Natural killer cell (primary cell): ENCODE measurements around the gene LRP8. TPM values are rescaled to one million over a fixed set of nuclear protein-coding genes. Genes with fewer than 3 reads are reported as not detected.

Experiments used
- ATAC-seq, 3 donors: fragments of 150-1000 bp in 2 of 3; fragments of 200-7000 bp in 1 of 3; cut with Tn5 transposase; 1 replicate in 1 of 3; 2 replicates in 2 of 3; pipeline ENCODE4 v1.10.0; 2021; ENCODE audit warnings: mild to moderate bottlenecking in 2 of 3, moderate library complexity in 2 of 3
- DNase-seq, 2 donors: peaks; one replicate each; pipeline versions ENCODE4 v3.0.0 to v3.0.0-alpha.2; 2013 to 2021; ENCODE audit warnings: mixed read lengths in 1 of 2
- H3K27ac ChIP-seq: one replicate; pipeline ENCODE4 v1.5.1; 2013; ENCODE audit warnings: mild to moderate bottlenecking, low read length
- H3K27me3 ChIP-seq: one replicate; pipeline ENCODE4 v1.6.1; 2013; ENCODE audit warnings: low read length; ENCODE audit not compliant: control insufficient read depth, insufficient read depth
- H3K36me3 ChIP-seq: one replicate; pipeline ENCODE4 v1.6.1; 2013; ENCODE audit warnings: low read length; ENCODE audit not compliant: control insufficient read depth, insufficient read depth
- H3K4me1 ChIP-seq: one replicate; pipeline ENCODE4 v1.6.1; 2013; ENCODE audit warnings: low read length; ENCODE audit not compliant: control insufficient read depth, insufficient read depth
- H3K4me3 ChIP-seq: one replicate; pipeline ENCODE4 v1.5.1; 2013; ENCODE audit warnings: low read length
- H3K9me3 ChIP-seq: one replicate; pipeline ENCODE4 v1.6.1; 2013; ENCODE audit warnings: low read length; ENCODE audit not compliant: control insufficient read depth, insufficient read depth
- H3K27ac Mint-ChIP-seq, 2 donors: one replicate each; pipeline ENCODE4 v1.8.0; 2022; ENCODE audit warnings: mild to moderate bottlenecking in 2 of 2, mixed read lengths in 2 of 2, moderate library complexity in 1 of 2
- H3K27me3 Mint-ChIP-seq, 2 donors: one replicate each; pipeline ENCODE4 v1.8.0; 2022; ENCODE audit warnings: low read depth in 2 of 2, mixed read lengths in 2 of 2
- H3K36me3 Mint-ChIP-seq: one replicate; pipeline ENCODE4 v1.8.0; 2022; ENCODE audit warnings: mixed read lengths
- H3K4me1 Mint-ChIP-seq, 2 donors: one replicate each; pipeline ENCODE4 v1.8.0; 2022; ENCODE audit warnings: mixed read lengths in 2 of 2
- H3K4me3 Mint-ChIP-seq: one replicate; pipeline ENCODE4 v1.8.0; 2022; ENCODE audit warnings: mild to moderate bottlenecking, moderate library complexity, mixed read lengths
- H3K9me3 Mint-ChIP-seq, 2 donors: one replicate each; pipeline ENCODE4 v1.8.0; 2022; ENCODE audit warnings: mixed read lengths in 2 of 2
- WGBS: methylation state at CpG from one replicate; pipeline ENCODE4 v1.1.7; 2013; ENCODE audit warnings: missing lambda C conversion rate; ENCODE audit not compliant: insufficient coverage; 5-methylcytosine and 5-hydroxymethylcytosine counted together
- intact Hi-C: fragments of 100-400 bp; cut with micrococcal nuclease; formaldehyde crosslinking; loops from one replicate; pipeline ENCODE4 v1.14.2; 2022
- total RNA-seq, 4 donors: library from RNA; stranded (reverse); fragments of 120-200 nt in 1 of 4; gene quantifications; one replicate each; pipeline versions ENCODE4 v1.2.3 to v1.2.4, GENCODE V29; 2013 to 2022
- TF ChIP-seq, protein P1 (sequence below): fragments of 200-600 bp; IDR thresholded peaks from one replicate; pipeline ENCODE4 v1.8.0; 2022; ENCODE audit warnings: antibody characterized with exemption

The LRP8 gene
- total RNA-seq, 3 donors from 2014 or later (not counting 1 experiment from before 2014, with no cell fraction given) = 23.2 to 27.3 (median 24.9) TPM

GRCh38 chr1:53324321-53324720 lies 3.5 kb downstream of the LRP8 start:
- Mint-ChIP-seq H3K27me3 (no peaks in the 10 kb centered on the region), H3K4me3 (peak overlapping the region; percentile 50), H3K4me1 (peaks cover 35 to 49% of the 10 kb centered on the region in 2 donors), H3K9me3 (no peaks in the 10 kb centered on the region), H3K36me3 (no peaks in the 10 kb centered on the region), H3K27ac (no peak overlapping the region)
- TF ChIP-seq, protein P1, sequence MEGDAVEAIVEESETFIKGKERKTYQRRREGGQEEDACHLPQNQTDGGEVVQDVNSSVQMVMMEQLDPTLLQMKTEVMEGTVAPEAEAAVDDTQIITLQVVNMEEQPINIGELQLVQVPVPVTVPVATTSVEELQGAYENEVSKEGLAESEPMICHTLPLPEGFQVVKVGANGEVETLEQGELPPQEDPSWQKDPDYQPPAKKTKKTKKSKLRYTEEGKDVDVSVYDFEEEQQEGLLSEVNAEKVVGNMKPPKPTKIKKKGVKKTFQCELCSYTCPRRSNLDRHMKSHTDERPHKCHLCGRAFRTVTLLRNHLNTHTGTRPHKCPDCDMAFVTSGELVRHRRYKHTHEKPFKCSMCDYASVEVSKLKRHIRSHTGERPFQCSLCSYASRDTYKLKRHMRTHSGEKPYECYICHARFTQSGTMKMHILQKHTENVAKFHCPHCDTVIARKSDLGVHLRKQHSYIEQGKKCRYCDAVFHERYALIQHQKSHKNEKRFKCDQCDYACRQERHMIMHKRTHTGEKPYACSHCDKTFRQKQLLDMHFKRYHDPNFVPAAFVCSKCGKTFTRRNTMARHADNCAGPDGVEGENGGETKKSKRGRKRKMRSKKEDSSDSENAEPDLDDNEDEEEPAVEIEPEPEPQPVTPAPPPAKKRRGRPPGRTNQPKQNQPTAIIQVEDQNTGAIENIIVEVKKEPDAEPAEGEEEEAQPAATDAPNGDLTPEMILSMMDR = no peak
- H3K4me3 ChIP-seq = no peak overlapping the region
- H3K4me1 ChIP-seq = peaks cover 20% of the 10 kb centered on the region
- intact Hi-C loops = no loop called here
- H3K27me3 ChIP-seq = no peaks in the 10 kb centered on the region
- DNase-seq (no peak), ATAC-seq (no peak)
- H3K27ac ChIP-seq = no peak overlapping the region
- WGBS = 98% methylated on average over 10 of the region's 10 CpGs
- H3K9me3 ChIP-seq = no peaks in the 10 kb centered on the region
- peaks cover 2% of the 10 kb centered on the region for H3K36me3 ChIP-seq

GRCh38 chr1:53323316-53323715 lies 4.6 kb downstream of the LRP8 start:
- no peak overlapping the region for H3K27ac Mint-ChIP-seq

DNA sequence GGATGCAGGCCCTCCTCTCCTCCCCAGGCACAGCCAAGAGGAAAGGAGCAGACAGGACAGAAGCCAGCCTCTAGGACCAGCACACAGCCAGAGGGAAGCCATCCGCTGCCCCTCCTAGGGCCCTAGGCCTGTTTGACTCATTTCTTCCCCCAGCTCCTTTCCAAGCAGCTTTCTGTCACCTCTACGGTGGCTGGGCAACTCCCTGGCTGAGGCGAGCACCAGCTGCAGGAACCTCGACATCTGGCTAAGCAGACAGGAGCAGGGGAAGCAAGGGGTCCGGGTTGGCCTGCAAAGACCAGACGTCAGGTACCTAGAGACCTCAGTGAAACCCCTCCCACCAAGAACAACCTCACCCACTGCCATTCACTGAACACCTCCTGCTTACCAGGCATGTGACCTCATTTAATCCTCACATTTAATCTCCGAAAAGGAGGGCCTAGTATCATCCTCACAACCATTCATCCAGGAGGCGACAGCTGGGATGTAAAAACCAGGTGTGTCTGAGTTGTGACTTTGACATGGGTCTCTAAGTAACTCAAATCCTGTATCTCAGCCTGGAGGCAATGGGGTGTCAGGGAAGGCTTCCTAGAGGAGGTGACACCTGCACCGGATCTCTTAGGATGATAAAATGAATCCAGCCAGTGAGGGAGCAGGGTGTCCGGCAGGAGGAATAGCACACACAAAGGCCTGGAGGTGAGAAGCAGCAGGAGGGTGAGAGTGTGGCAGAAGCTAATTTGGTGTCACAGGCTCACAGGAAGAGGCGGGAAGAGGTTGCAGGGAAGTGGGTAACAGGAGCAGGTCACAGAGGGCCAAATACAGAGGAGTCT lies 5.9 kb downstream of the LRP8 start:
- peak overlapping the region in 1 of 2 donors; percentile 29 for H3K27ac Mint-ChIP-seq
- WGBS = 77% methylated on average over 9 of the region's 11 CpGs
- H3K4me1 Mint-ChIP-seq = peaks cover 35 to 39% of the 10 kb centered on the region in 2 donors
- H3K4me3 Mint-ChIP-seq = no peak overlapping the region
- DNase-seq (no peak), ATAC-seq (no peak)
- H3K9me3 Mint-ChIP-seq = no peaks in the 10 kb centered on the region
- H3K4me1 ChIP-seq = peaks cover 12% of the 10 kb centered on the region
- H3K9me3 ChIP-seq = no peaks in the 10 kb centered on the region
- no peaks in the 10 kb centered on the region for H3K27me3 Mint-ChIP-seq
- intact Hi-C loops = no loop called here
- no peaks in the 10 kb centered on the region for H3K36me3 Mint-ChIP-seq
- H3K27me3 ChIP-seq = no peaks in the 10 kb centered on the region
- TF ChIP-seq, protein P1 = no peak
- H3K36me3 ChIP-seq = peaks cover 2% of the 10 kb centered on the region
- no peak overlapping the region for H3K27ac ChIP-seq
- H3K4me3 ChIP-seq = no peak overlapping the region

More at GRCh38 chr1:53323316-53323715, 4.6 kb downstream of the LRP8 start:
- no peak overlapping the region for H3K4me3 Mint-ChIP-seq
- H3K27ac ChIP-seq = no peak overlapping the region
- no peaks in the 10 kb centered on the region for H3K9me3 Mint-ChIP-seq
- H3K36me3 ChIP-seq = peaks cover 2% of the 10 kb centered on the region
- TF ChIP-seq, protein P1 = no peak
- no peaks in the 10 kb centered on the region for H3K36me3 Mint-ChIP-seq
- WGBS = 98% methylated on average over 11 of the region's 11 CpGs
- intact Hi-C loops = no loop called here
- peaks cover 36 to 43% of the 10 kb centered on the region in 2 donors for H3K4me1 Mint-ChIP-seq
- H3K27me3 Mint-ChIP-seq = no peaks in the 10 kb centered on the region
- ATAC-seq = no peak
- no peak overlapping the region for H3K4me3 ChIP-seq
- H3K4me1 ChIP-seq = peaks cover 17% of the 10 kb centered on the region
- DNase-seq = no peak
- no peaks in the 10 kb centered on the region for H3K27me3 ChIP-seq
- H3K9me3 ChIP-seq = no peaks in the 10 kb centered on the region
